Stimulated activated CD4-positive, alpha-beta T cell treated with anti-CD3 and anti-CD28 coated beads, Interleukin-2, amount 100 ng/mL, for 24 hours (primary cell): ENCODE data around the gene RASSF3.

Source experiments
- DNase-seq, 2 donors: peaks; one replicate each; pipeline ENCODE4 v3.0.0-alpha.2; 2020

Gene RASSF3

DNA sequence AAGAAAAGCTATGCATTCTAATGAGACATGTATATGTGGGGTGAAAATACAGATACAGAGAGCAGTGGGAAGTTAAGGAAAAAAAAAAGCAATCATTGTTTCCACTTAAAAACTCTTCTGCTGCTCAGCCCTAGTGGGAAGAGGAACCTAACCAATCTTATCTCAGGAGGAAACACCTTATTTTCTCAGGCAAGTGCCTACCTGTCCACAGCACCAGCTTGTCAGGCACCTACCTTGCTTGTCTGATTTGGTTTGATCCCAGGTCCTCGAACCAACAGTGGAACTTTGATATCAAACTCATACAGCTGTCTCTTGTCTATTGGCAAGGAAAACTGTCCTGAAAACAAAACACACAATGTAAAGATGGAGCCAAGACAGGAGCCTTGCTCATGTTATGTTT lies 126.5 kb downstream of the RASSF3 start:
- DNase-seq: no peak

DNA sequence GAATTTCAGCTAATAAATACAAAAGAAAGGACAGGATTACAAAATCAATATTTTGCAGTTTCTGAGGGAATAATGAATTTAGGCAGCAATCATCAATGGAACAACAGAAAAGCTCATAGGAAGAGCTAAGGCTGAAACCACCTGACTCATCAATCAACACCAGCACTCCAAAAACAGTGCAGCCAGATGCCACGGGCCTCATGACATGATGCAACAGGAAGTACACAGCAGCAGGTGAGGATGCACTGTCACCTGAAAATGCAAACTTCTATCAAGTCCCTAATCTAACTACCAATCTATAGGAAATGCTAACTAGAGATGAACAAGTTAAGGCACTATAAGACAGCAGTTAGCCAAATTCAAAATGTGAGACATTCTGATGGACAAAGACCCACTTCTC lies 127.2 kb downstream of the RASSF3 start:
- DNase-seq: peak in 1 of 2 donors; percentile 13

DNA sequence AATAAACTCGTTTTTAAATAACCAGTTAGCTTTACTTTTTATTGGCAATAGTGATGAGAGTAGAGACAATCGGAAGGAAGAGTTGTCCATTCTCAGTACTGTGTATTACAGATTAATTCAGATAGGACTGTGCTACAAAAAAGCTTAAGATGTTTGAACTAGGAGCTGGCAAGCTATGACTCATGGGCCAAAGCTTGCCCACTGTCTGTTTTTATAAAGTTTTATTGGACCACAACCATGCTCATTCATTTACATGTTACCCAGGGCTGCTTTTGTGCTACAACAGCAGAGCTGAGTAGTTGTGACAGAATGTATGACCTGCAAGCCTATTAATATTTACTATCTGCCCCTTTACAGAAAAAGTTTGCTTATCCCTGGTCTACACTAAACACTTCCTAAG lies 129.5 kb downstream of the RASSF3 start:
- no peak for DNase-seq

GRCh38 chr12:64740646-64741045 lies 130.4 kb downstream of the RASSF3 start:
- no peak for DNase-seq

- no peak for DNase-seq
These were observed 132.1 kb downstream of the RASSF3 start for GRCh38 chr12:64742416-64742815.

- no peak for DNase-seq
These were observed 132.9 kb downstream of the RASSF3 start for GRCh38 chr12:64743206-64743605.

GRCh38 chr12:64744422-64745258 lies 134.3 kb downstream of the RASSF3 start:
- DNase-seq: no peak

GRCh38 chr12:64745259-64745807 lies 135.0 kb downstream of the RASSF3 start:
- no peak for DNase-seq

DNA sequence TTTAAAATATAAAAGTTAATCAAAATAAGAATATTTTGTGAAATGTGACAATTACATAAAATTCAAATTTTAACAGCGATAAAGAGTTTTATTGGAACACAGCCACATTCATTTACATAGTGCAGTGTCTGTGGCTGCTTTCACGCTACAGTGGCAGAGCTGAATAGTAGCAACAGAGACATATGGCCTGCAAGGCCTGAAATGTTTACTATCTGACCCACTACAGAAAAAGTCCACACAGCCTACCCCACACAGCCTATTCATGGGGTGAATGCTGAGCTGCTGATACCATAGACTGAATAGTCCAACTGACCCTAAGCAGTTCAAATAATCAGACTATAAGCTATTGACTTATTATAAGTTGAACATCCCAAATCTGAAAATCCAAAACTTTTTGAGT lies 135.7 kb downstream of the RASSF3 start:
- no peak for DNase-seq

- no peak for DNase-seq
These were observed 136.4 kb downstream of the RASSF3 start for GRCh38 chr12:64746663-64747062.
